Inferior parietal cortex (tissue), 1 donor: ENCODE results near the gene MAMDC2.

Source experiments
- DNase-seq: peaks from one replicate; pipeline ENCODE4 v3.0.0-alpha.2; 2016; ENCODE audit errors: extremely low spot score

MAMDC2 gene

DNA sequence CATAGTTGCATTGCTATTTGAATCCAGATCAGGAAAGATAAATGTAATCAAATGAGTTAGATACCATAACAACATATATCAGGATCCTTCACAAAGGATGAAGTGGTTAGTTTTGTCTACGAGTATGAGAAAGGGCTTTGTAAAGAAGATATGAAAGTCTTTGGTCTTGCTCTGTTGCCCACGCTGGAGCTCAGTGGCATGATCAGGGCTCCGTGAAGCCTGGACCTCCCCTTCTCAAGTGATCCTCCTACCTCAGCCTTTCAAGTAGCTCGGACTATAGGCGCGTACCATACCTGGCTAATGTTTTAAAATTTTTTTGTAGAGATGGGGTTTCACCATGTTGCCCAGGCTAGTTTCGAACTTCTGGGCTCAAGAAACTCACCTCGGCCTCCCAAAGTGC is 217.0 kb downstream of the MAMDC2 start:
- no peak for DNase-seq

DNA sequence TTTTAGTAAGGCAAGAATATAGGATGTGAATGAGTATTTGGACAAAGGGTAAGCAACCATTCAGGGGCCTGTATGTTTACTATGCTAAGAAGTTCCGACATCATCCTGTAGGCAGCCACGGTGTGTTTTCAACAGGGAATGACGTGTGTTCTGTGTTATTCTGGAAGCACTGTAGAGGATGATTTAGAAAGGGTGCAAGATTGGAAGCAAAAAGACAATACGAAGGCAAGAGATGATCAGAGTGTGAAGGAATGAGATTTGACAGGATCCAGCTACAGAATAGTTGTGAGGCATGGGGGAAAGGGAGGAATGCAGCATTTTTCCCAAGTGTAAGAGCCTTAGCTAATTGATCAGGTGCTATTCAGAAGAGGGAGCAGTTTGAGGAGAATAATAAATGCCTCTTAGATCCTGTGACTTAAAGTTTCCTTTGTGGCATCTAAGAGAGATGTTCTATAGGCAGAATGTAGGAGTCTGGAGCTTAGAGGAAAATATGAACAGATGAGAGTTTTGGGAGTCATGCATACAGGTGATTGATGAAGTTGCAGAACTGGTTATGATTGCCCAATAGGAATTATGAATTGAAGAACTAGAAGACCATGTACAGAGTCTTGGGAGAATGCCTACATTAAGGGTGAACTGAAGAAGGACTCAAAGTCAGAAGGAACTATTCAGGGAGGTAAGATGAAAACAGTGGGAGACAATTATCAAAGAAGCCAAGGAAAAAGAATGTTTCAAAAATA is 217.7 kb downstream of the MAMDC2 start:
- DNase-seq = no peak

DNA sequence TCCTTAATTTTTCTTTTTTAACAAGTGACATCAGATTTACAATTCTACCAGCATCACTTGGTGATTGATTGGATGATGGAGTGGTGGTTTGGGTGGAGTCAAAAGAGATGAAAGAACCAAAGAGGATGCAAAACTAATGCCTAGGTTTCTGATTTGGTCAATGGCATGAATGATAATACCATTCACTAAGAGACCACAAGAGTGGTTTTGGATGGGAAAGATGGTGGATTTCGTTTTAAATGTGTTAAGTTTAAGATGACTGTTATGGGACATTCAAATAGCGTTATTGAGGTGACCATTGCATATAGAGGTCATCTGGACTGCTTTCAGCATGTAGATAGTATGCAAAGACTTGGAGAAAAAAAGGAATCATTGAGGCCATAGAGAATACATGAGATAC is 218.7 kb downstream of the MAMDC2 start:
- no peak for DNase-seq

- DNase-seq = no peak
Measured at GRCh38 chr9:70262948-70263347, 219.3 kb downstream of the MAMDC2 start.

DNA sequence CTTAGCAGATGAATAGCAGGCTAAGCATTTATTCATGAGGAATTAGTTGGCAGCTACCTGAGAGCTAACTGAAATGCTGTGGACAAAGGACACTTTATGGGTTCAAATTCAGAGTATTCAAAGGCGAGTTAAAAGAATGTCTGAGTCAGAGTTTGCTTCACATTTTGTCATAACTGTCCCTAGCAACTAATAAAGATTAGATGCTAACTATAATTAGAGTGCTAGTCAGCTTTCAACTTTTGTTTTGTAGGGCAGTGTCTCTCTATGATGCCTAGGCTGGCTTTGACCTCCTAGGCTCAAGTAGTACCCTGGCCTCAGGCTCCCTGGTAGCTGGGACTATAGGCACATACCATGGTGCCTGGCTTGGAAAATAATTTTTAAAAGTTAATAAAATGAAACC is 219.8 kb downstream of the MAMDC2 start:
- DNase-seq = no peak
